T-helper 2 cell treated with Interferon-gamma antibody and Interleukin-4, amounts not matched to agents 100 ng/mL and 5 ng/mL, for 36 hours (primary cell): ENCODE data around the gene FATE1. TPM values are rescaled to one million over a fixed set of nuclear protein-coding genes. Genes with fewer than 3 reads are reported as not detected.
"Not testable (repeated sequence)": the region's sequence is repeated elsewhere in the genome, so short reads cannot be mapped to it uniquely, and the experiment has no call there.

ENCODE experiments used
- intact Hi-C: fragments of 100-400 bp; cut with micrococcal nuclease; formaldehyde crosslinking; loops from one replicate; pipeline ENCODE4 v1.15.1; 2023
- total RNA-seq: library from RNA; stranded (reverse); gene quantifications from 2 replicates; pipeline ENCODE4 v1.2.3, GENCODE V29; 2022

Gene FATE1
- not detected in 2 replicates for total RNA-seq

GRCh38 chrX:151715752-151716151, at the start of gene FATE1:
FATE1 (plus strand) TSS chrX:151716035; CDS start chrX:151716120, 85 bp downstream.
- intact Hi-C loops: no loop called here

- intact Hi-C loops: no loop called here
These were observed 40.6 kb upstream of the FATE1 start for GRCh38 chrX:151675121-151675746.

- intact Hi-C loops: no loop called here
These were observed 39.6 kb upstream of the FATE1 start for GRCh38 chrX:151676196-151676595.

GRCh38 chrX:151679798-151680402, 35.9 kb upstream of the FATE1 start:
- intact Hi-C loops: loop anchor here (2.0 to 5.0 kb wide), 2 partner anchors 173 to 908 kb away; no protein-coding TSS in a partner anchor

- intact Hi-C loops: loop anchor here (1.0 to 5.0 kb wide), 3 partner anchors 174 to 909 kb away; no protein-coding TSS in a partner anchor
These were observed 35.0 kb upstream of the FATE1 start for GRCh38 chrX:151680805-151681204.

- intact Hi-C loops: no loop called here
These were observed 28.2 kb upstream of the FATE1 start for GRCh38 chrX:151687635-151688034.

GRCh38 chrX:151688695-151689094, 27.1 kb upstream of the FATE1 start:
- intact Hi-C loops: no loop called here

GRCh38 chrX:151692825-151693224, 23.0 kb upstream of the FATE1 start:
- intact Hi-C loops: no loop called here

- intact Hi-C loops: no loop called here
These were observed 21.7 kb upstream of the FATE1 start for GRCh38 chrX:151694121-151694520.

GRCh38 chrX:151694661-151695582, 20.9 kb upstream of the FATE1 start, which contains the start of gene PRRG3:
PRRG3 (plus strand) TSS chrX:151695458; CDS start chrX:151698815, 3,357 bp downstream.
- intact Hi-C loops: no loop called here

GRCh38 chrX:151695583-151696340, 20.1 kb upstream of the FATE1 start:
- intact Hi-C loops: no loop called here

GRCh38 chrX:151697082-151697481, 18.8 kb upstream of the FATE1 start:
- intact Hi-C loops: not testable (repeated sequence)

- intact Hi-C loops: no loop called here
These were observed 18.3 kb upstream of the FATE1 start for GRCh38 chrX:151697522-151697921.

- intact Hi-C loops: no loop called here
These were observed 17.4 kb upstream of the FATE1 start for GRCh38 chrX:151698485-151698884.

- intact Hi-C loops: no loop called here
These were observed 16.1 kb upstream of the FATE1 start for GRCh38 chrX:151699746-151700145.

- intact Hi-C loops: no loop called here
These were observed 15.3 kb upstream of the FATE1 start for GRCh38 chrX:151700581-151700980.

GRCh38 chrX:151701071-151701470, 14.8 kb upstream of the FATE1 start:
- intact Hi-C loops: no loop called here

- intact Hi-C loops: no loop called here
These were observed 14.3 kb upstream of the FATE1 start for GRCh38 chrX:151701531-151701930.

GRCh38 chrX:151702026-151702714, 13.7 kb upstream of the FATE1 start:
- intact Hi-C loops: no loop called here

- intact Hi-C loops: no loop called here
These were observed 13.0 kb upstream of the FATE1 start for GRCh38 chrX:151702741-151703340.
